Mesendoderm (in vitro differentiated cells): ENCODE data around the gene FBXO2.

Experiments
- DNase-seq: peaks from one replicate; pipeline ENCODE4 v3.0.0; 2013
- H2AK5ac ChIP-seq: 2 replicates; pipeline ENCODE4 v1.6.1; 2013; ENCODE audit warnings: low read length, inconsistent platforms
- H2BK120ac ChIP-seq: 2 replicates; pipeline ENCODE4 v1.6.1; 2013; ENCODE audit warnings: low read depth, mild to moderate bottlenecking, low read length, moderate library complexity, mixed read lengths
- H2BK15ac ChIP-seq: replicated peaks from 2 replicates; pipeline ENCODE4 v1.6.1; 2013; ENCODE audit warnings: low read depth, mild to moderate bottlenecking, moderate library complexity
- H2BK5ac ChIP-seq: 2 replicates; pipeline ENCODE4 v1.6.1; 2013; ENCODE audit warnings: low read length, inconsistent platforms
- H3K18ac ChIP-seq: 2 replicates; pipeline ENCODE4 v1.6.1; 2013; ENCODE audit warnings: mild to moderate bottlenecking, low read length, mixed read lengths
- H3K23ac ChIP-seq: one replicate; pipeline ENCODE4 v1.6.1; 2013; ENCODE audit warnings: low read length
- H3K27ac ChIP-seq: 2 replicates; pipeline ENCODE4 v1.5.1; 2013; ENCODE audit warnings: low read depth, mild to moderate bottlenecking, inconsistent platforms, low read length, moderate library complexity
- H3K27me3 ChIP-seq: 2 replicates; pipeline ENCODE4 v1.6.1; 2013; ENCODE audit warnings: low read length, control low read depth, mild to moderate bottlenecking, inconsistent platforms; ENCODE audit not compliant: insufficient read depth, poor library complexity
- H3K36me3 ChIP-seq: 2 replicates; pipeline ENCODE4 v1.6.1; 2013; ENCODE audit warnings: low read length, inconsistent platforms; ENCODE audit not compliant: control insufficient read depth, insufficient read depth
- H3K4ac ChIP-seq: one replicate; pipeline ENCODE4 v1.6.1; 2013; ENCODE audit warnings: low read depth, mild to moderate bottlenecking, low read length, moderate library complexity
- H3K4me1 ChIP-seq: 2 replicates; pipeline ENCODE4 v1.6.1; 2013; ENCODE audit warnings: low read depth, low read length, inconsistent platforms; ENCODE audit not compliant: control insufficient read depth
- H3K4me2 ChIP-seq: 2 replicates; pipeline ENCODE4 v1.6.1; 2013; ENCODE audit warnings: low read length
- H3K4me3 ChIP-seq: 2 replicates; pipeline ENCODE4 v1.5.1; 2013; ENCODE audit warnings: mild to moderate bottlenecking, low read length
- H3K56ac ChIP-seq: one replicate; pipeline ENCODE4 v1.6.1; 2013; ENCODE audit warnings: low read length
- H3K79me1 ChIP-seq: 2 replicates; pipeline ENCODE4 v1.6.1; 2013; ENCODE audit warnings: low read length, inconsistent platforms
- H3K79me2 ChIP-seq: 2 replicates; pipeline ENCODE4 v1.6.1; 2013; ENCODE audit warnings: mild to moderate bottlenecking, low read length; ENCODE audit not compliant: control insufficient read depth, insufficient read depth
- H3K9ac ChIP-seq: 2 replicates; pipeline ENCODE4 v1.6.1; 2013; ENCODE audit warnings: low read length, inconsistent platforms
- H4K5ac ChIP-seq: one replicate; pipeline ENCODE4 v1.6.1; 2013; ENCODE audit warnings: low read length
- H4K8ac ChIP-seq: one replicate; pipeline ENCODE4 v1.6.1; 2013; ENCODE audit warnings: low read depth, mild to moderate bottlenecking, control low read depth, low read length, moderate library complexity
- WGBS: extraction: QIAGEN DNeasy Blood & Tissue Kit; methylation state at CpG from one replicate; pipeline ENCODE4 v1.1.7; 2013; ENCODE audit warnings: low lambda C conversion rate, missing lambda C conversion rate; ENCODE audit not compliant: insufficient coverage; ENCODE audit errors: extremely low coverage; 5-methylcytosine and 5-hydroxymethylcytosine counted together

FBXO2 gene

GRCh38 chr1:11639372-11639771 is 14.9 kb downstream of the FBXO2 start:
- Histone ChIP-seq H3K4me2 (no peak overlapping the region), H4K5ac (no peak overlapping the region), H2BK5ac (no peak overlapping the region), H2BK120ac (no peak overlapping the region), H3K4me1 (no peaks in the 10 kb centered on the region), H3K79me1 (no peaks in the 10 kb centered on the region), H3K4ac (no peak overlapping the region), H3K56ac (no peak overlapping the region), H3K9ac (no peak overlapping the region), H3K27ac (no peak overlapping the region), H4K8ac (no peak overlapping the region), H3K36me3 (no peaks in the 10 kb centered on the region), H2BK15ac (no peak overlapping the region), H3K79me2 (no peaks in the 10 kb centered on the region), H3K4me3 (no peak overlapping the region), H2AK5ac (no peak overlapping the region), H3K18ac (no peak overlapping the region), H3K27me3 (no peaks in the 10 kb centered on the region), H3K23ac (no peak overlapping the region)
- DNase-seq, result no peak
- WGBS, result no CpG with 5 or more reads among the region's 4 CpGs

- no peak overlapping the region for H3K4me3 ChIP-seq
- no peak overlapping the region for H4K8ac ChIP-seq
- no peaks in the 10 kb centered on the region for H3K4me1 ChIP-seq
- no peak for DNase-seq
- no peaks in the 10 kb centered on the region for H3K27me3 ChIP-seq
- no peak overlapping the region for H2BK15ac ChIP-seq
- no peak overlapping the region for H3K9ac ChIP-seq
- H3K23ac ChIP-seq, result no peak overlapping the region
- no peak overlapping the region for H2BK5ac ChIP-seq
- no peak overlapping the region for H2AK5ac ChIP-seq
- WGBS, result no CpG with 5 or more reads among the region's 5 CpGs
- H3K4ac ChIP-seq, result no peak overlapping the region
- H3K36me3 ChIP-seq, result no peaks in the 10 kb centered on the region
- no peak overlapping the region for H3K27ac ChIP-seq
- no peak overlapping the region for H3K56ac ChIP-seq
- no peak overlapping the region for H2BK120ac ChIP-seq
- no peak overlapping the region for H3K4me2 ChIP-seq
- H3K18ac ChIP-seq, result no peak overlapping the region
- H3K79me1 ChIP-seq, result no peaks in the 10 kb centered on the region
- H4K5ac ChIP-seq, result no peak overlapping the region
- H3K79me2 ChIP-seq, result no peaks in the 10 kb centered on the region
These were observed 16.1 kb downstream of the FBXO2 start for GRCh38 chr1:11638121-11638520.

- WGBS, result no CpG with 5 or more reads among the region's 11 CpGs
- Histone ChIP-seq H4K8ac (no peak overlapping the region), H3K4me3 (no peak overlapping the region), H3K27ac (no peak overlapping the region), H3K79me1 (no peaks in the 10 kb centered on the region), H2AK5ac (no peak overlapping the region), H4K5ac (no peak overlapping the region), H3K23ac (no peak overlapping the region), H3K27me3 (no peaks in the 10 kb centered on the region), H2BK15ac (no peak overlapping the region), H3K56ac (no peak overlapping the region), H2BK5ac (no peak overlapping the region), H3K36me3 (no peaks in the 10 kb centered on the region), H3K4me1 (no peaks in the 10 kb centered on the region), H3K4ac (no peak overlapping the region), H2BK120ac (no peak overlapping the region), H3K79me2 (no peaks in the 10 kb centered on the region), H3K4me2 (no peak overlapping the region), H3K9ac (no peak overlapping the region), H3K18ac (no peak overlapping the region)
- no peak for DNase-seq
These were observed 19.6 kb downstream of the FBXO2 start for GRCh38 chr1:11634365-11635192.

GRCh38 chr1:11629184-11630016 is 24.8 kb downstream of the FBXO2 start:
- no peak overlapping the region for H3K4ac ChIP-seq
- no peak overlapping the region for H3K4me3 ChIP-seq
- H3K18ac ChIP-seq, result no peak overlapping the region
- H3K4me2 ChIP-seq, result no peak overlapping the region
- no peak overlapping the region for H2BK15ac ChIP-seq
- H4K8ac ChIP-seq, result no peak overlapping the region
- no peak overlapping the region for H2AK5ac ChIP-seq
- H3K27me3 ChIP-seq, result no peaks in the 10 kb centered on the region
- DNase-seq, result no peak
- H2BK5ac ChIP-seq, result no peak overlapping the region
- no peak overlapping the region for H2BK120ac ChIP-seq
- H3K56ac ChIP-seq, result no peak overlapping the region
- no peak overlapping the region for H3K9ac ChIP-seq
- H3K4me1 ChIP-seq, result no peaks in the 10 kb centered on the region
- no peaks in the 10 kb centered on the region for H3K79me2 ChIP-seq
- no peak overlapping the region for H3K27ac ChIP-seq
- no peak overlapping the region for H4K5ac ChIP-seq
- no peak overlapping the region for H3K23ac ChIP-seq
- H3K79me1 ChIP-seq, result no peaks in the 10 kb centered on the region
- no CpG with 5 or more reads among the region's 15 CpGs for WGBS
- no peaks in the 10 kb centered on the region for H3K36me3 ChIP-seq

- Histone ChIP-seq H3K4me3 (no peak overlapping the region), H2AK5ac (no peak overlapping the region), H4K5ac (no peak overlapping the region), H3K56ac (no peak overlapping the region), H3K27me3 (no peaks in the 10 kb centered on the region), H2BK15ac (no peak overlapping the region), H3K9ac (no peak overlapping the region), H3K4me1 (no peaks in the 10 kb centered on the region), H3K23ac (no peak overlapping the region), H2BK5ac (no peak overlapping the region), H3K36me3 (no peaks in the 10 kb centered on the region), H3K27ac (no peak overlapping the region), H3K18ac (no peak overlapping the region), H3K4ac (no peak overlapping the region), H3K79me2 (no peaks in the 10 kb centered on the region), H4K8ac (no peak overlapping the region), H2BK120ac (no peak overlapping the region), H3K4me2 (no peak overlapping the region), H3K79me1 (no peaks in the 10 kb centered on the region)
- no CpG with 5 or more reads among the region's 7 CpGs for WGBS
- DNase-seq, result no peak
These were observed 25.5 kb downstream of the FBXO2 start for GRCh38 chr1:11628767-11629166.
